Prostate gland (tissue), 2 donors: ENCODE results near the gene SCAP. TPM values are rescaled to one million over a fixed set of nuclear protein-coding genes. Genes with fewer than 3 reads are reported as not detected.
"Not testable (repeated sequence)": the region's sequence is repeated elsewhere in the genome, so short reads cannot be mapped to it uniquely, and the experiment has no call there.

Source experiments
- DNase-seq: peaks from one replicate; pipeline ENCODE4 v3.0.0-alpha.2; 2019; ENCODE audit warnings: low spot score
- H3K27ac ChIP-seq, 2 donors: fragments of 200-600 bp; sonication (generic); 2 replicates each; pipeline ENCODE4 v1.5.1; 2017 to 2019
- H3K27me3 ChIP-seq: fragments of 200-600 bp; sonication (generic); replicated peaks from 2 replicates; pipeline ENCODE4 v1.5.1; 2019; ENCODE audit not compliant: insufficient read depth
- H3K36me3 ChIP-seq, 2 donors: fragments of 200-600 bp; sonication (generic); 1 replicate in 1 of 2; 2 replicates in 1 of 2; pipeline versions ENCODE4 v1.5.1 to v1.8.1; 2017 to 2019
- H3K4me1 ChIP-seq: fragments of 200-600 bp; sonication (generic); replicated peaks from 2 replicates; pipeline ENCODE4 v1.5.1; 2019
- H3K4me3 ChIP-seq, 2 donors: fragments of 200-600 bp; sonication (generic); 2 replicates each; pipeline ENCODE4 v1.5.1; 2017 to 2019
- H3K9me3 ChIP-seq: fragments of 200-600 bp; sonication (generic); 2 replicates; pipeline ENCODE4 v1.5.1; 2017
- POLR2A ChIP-seq: fragments of 450-650 bp; IDR thresholded peaks from one replicate; pipeline ENCODE4 v1.6.1; 2016; ENCODE audit warnings: antibody characterized with exemption, mild to moderate bottlenecking
- POLR2AphosphoS5 ChIP-seq: sonication (generic); formaldehyde crosslinking; IDR thresholded peaks from one replicate; pipeline ENCODE4 v1.6.1; 2017; ENCODE audit warnings: antibody characterized with exemption
- whole genome bisulfite sequencing: methylation state at CpG from one replicate; pipeline ENCODE4 v1.1.5; 2018; 5-methylcytosine and 5-hydroxymethylcytosine counted together
- intact Hi-C: fragments of 100-400 bp; cut with DNase I; formaldehyde crosslinking; loops from one replicate; pipeline ENCODE4 v1.14.2; 2022
- total RNA-seq, 2 donors: library from RNA; depleted of rRNA; stranded (reverse); fragments of >200 nt; gene quantifications; one replicate each; pipeline ENCODE4 v1.1.0, GENCODE V29; 2016
- TF ChIP-seq, protein P1 (sequence below), 4 experiments: fragments of 200-600 bp in 2 of 4; fragments of 450-650 bp in 2 of 4; sonication (generic) in 2 of 4; IDR thresholded peaks; 1 replicate in 3 of 4; 2 replicates in 1 of 4; pipeline ENCODE4 v1.5.1; 2016 to 2019; ENCODE audit warnings: antibody characterized with exemption in 4 of 4, mild to moderate bottlenecking in 2 of 4, moderate library complexity in 2 of 4

Gene SCAP
- total RNA-seq, 2 donors from 2014 or later = 71.5 to 230 TPM

- DNase-seq = no peak
- WGBS = 51% methylated on average over 3 of the region's 3 CpGs
- intact Hi-C loops = no loop called here
- Histone ChIP-seq H3K4me1 (no peaks in the 10 kb centered on the region), H3K27ac (no peak overlapping the region), H3K27me3 (no peaks in the 10 kb centered on the region), H3K36me3 (no peaks in the 10 kb centered on the region), H3K9me3 (no peaks in the 10 kb centered on the region), H3K4me3 (no peak overlapping the region)
- TF ChIP-seq POLR2A (no peak), POLR2AphosphoS5 (no peak)
- TF ChIP-seq, protein P1, sequence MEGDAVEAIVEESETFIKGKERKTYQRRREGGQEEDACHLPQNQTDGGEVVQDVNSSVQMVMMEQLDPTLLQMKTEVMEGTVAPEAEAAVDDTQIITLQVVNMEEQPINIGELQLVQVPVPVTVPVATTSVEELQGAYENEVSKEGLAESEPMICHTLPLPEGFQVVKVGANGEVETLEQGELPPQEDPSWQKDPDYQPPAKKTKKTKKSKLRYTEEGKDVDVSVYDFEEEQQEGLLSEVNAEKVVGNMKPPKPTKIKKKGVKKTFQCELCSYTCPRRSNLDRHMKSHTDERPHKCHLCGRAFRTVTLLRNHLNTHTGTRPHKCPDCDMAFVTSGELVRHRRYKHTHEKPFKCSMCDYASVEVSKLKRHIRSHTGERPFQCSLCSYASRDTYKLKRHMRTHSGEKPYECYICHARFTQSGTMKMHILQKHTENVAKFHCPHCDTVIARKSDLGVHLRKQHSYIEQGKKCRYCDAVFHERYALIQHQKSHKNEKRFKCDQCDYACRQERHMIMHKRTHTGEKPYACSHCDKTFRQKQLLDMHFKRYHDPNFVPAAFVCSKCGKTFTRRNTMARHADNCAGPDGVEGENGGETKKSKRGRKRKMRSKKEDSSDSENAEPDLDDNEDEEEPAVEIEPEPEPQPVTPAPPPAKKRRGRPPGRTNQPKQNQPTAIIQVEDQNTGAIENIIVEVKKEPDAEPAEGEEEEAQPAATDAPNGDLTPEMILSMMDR (IDR thresholded peaks at IDR 0.05) = no peak
Measured at GRCh38 chr3:47485812-47486211, 10.1 kb upstream of the SCAP start.

- Histone ChIP-seq H3K4me3 (no peak overlapping the region), H3K36me3 (no peaks in the 10 kb centered on the region), H3K27me3 (no peaks in the 10 kb centered on the region), H3K27ac (no peak overlapping the region), H3K9me3 (no peaks in the 10 kb centered on the region), H3K4me1 (no peaks in the 10 kb centered on the region)
- DNase-seq = no peak
- WGBS = 65% methylated on average over 2 of the region's 2 CpGs
- TF ChIP-seq POLR2A = no peak
- no peak for TF ChIP-seq POLR2AphosphoS5
- TF ChIP-seq, protein P1 (IDR thresholded peaks at IDR 0.05) = no peak
- intact Hi-C loops = no loop called here
Measured at GRCh38 chr3:47482366-47482765, 6.6 kb upstream of the SCAP start.

DNA sequence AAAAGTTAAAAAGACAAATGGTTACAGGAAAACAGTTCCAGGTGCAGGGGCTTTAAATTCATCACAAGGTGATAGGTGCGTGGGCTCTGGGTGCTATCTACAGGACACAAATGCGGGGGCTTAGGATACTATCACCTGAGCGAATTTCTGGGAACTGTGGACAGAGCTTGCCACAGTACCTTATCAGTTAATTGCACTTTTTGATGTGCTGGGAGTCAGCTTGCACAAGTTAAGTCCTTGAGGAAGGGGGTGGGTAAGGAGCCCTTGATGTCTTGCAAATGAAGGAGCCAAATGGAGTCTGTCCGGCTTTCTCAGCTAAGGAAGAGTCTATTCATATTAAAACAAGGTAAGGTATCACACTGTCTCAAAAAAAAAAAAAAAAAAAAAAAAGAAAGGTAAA is 6.0 kb upstream of the SCAP start:
- WGBS = 78% methylated on average over 4 of the region's 4 CpGs
- intact Hi-C loops, H3K36me3 ChIP-seq: not testable (repeated sequence)

DNA sequence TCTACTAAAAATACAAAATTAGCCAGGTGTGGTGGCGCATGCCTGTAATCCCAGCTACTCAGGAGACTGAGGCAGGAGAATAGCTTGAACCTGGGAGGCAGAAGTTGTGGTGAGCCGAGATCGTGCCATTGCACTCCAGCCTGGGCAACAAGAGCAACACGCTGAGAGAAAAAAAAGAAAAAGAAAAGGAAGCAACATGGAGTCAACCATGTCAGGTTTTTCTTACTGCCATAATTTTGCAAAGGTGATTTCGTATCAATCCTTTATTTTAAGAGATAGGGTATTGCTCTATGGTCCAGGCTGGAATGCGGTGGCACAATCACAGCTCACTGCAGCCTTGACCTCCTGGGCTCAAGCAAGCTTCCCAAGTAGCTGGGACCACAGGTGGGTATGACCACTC is 4.5 kb upstream of the SCAP start:
- H3K27me3 ChIP-seq, H3K27ac ChIP-seq, H3K9me3 ChIP-seq, DNase-seq, H3K36me3 ChIP-seq, H3K4me1 ChIP-seq, H3K4me3 ChIP-seq, intact Hi-C loops: not testable (repeated sequence)
- 94% methylated on average over 6 of the region's 6 CpGs for WGBS

More for the DNA sequence above, 6.0 kb upstream of the SCAP start:
- H3K27ac ChIP-seq, H3K4me3 ChIP-seq, H3K9me3 ChIP-seq, H3K27me3 ChIP-seq, H3K4me1 ChIP-seq, DNase-seq: not testable (repeated sequence)

DNA sequence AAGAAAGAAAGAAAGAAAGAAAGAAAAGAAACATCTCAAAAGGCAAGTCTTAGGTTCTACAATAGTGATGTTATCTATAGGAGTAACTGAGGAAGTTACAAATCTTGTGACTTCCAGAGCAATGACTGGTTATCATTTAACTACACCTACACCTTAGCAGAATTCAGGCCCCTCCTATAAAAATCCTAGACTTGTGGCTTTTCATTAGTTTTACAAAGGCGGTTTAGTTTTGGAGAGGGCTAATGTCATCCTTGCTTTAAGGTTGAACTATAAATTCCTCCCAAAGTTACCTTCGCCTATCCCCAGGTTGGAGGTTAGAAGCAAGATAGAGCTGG is 4.1 kb upstream of the SCAP start:
- Histone ChIP-seq H3K36me3 (no peaks in the 10 kb centered on the region), H3K27ac (no peak overlapping the region), H3K4me1 (no peaks in the 10 kb centered on the region), H3K9me3 (no peaks in the 10 kb centered on the region), H3K27me3 (no peaks in the 10 kb centered on the region), H3K4me3 (no peak overlapping the region)
- no peak for DNase-seq
- TF ChIP-seq POLR2A (no peak), POLR2AphosphoS5 (no peak)
- TF ChIP-seq, protein P1 (IDR thresholded peaks at IDR 0.05) = no peak
- WGBS = 94% methylated on average over 2 of the region's 2 CpGs
- intact Hi-C loops = no loop called here

- H3K4me1 ChIP-seq = no peaks in the 10 kb centered on the region
- intact Hi-C loops = no loop called here
- H3K27me3 ChIP-seq = no peaks in the 10 kb centered on the region
- TF ChIP-seq, protein P1 (IDR thresholded peaks at IDR 0.05) = no peak
- H3K9me3 ChIP-seq = no peaks in the 10 kb centered on the region
- no peak for DNase-seq
- H3K27ac ChIP-seq = no peak overlapping the region
- H3K36me3 ChIP-seq = no peaks in the 10 kb centered on the region
- H3K4me3 ChIP-seq = no peak overlapping the region
Measured at GRCh38 chr3:47478022-47478421, 2.3 kb upstream of the SCAP start.
